GM12878 (cell line): ENCODE measurements around the gene PYGO2. TPM values are rescaled to one million over a fixed set of nuclear protein-coding genes. Genes with fewer than 3 reads are reported as not detected.

Experiments used
- ATF7 ChIP-seq: fragments of 450-650 bp; IDR thresholded peaks from 2 replicates; pipeline ENCODE4 v1.6.1; 2016; ENCODE audit warnings: low read depth, mild to moderate bottlenecking
- BACH1 ChIP-seq: fragments of 450-650 bp; IDR thresholded peaks from 2 replicates; pipeline ENCODE4 v1.6.1; 2017; ENCODE audit warnings: mild to moderate bottlenecking, borderline replicate concordance
- CHD2 ChIP-seq: IDR thresholded peaks from 2 replicates; pipeline ENCODE4 v1.6.1; 2011; ENCODE audit warnings: low read depth, low read length, improper control_type of control experiment, borderline replicate concordance
- E4F1 ChIP-seq: fragments of 450-650 bp; IDR thresholded peaks from 2 replicates; pipeline ENCODE4 v1.6.1; 2018; ENCODE audit warnings: borderline replicate concordance, mild to moderate bottlenecking; ENCODE audit not compliant: partially characterized antibody
- ESRRA ChIP-seq: IDR thresholded peaks from 2 replicates; pipeline ENCODE4 v1.6.1; 2012; ENCODE audit warnings: mild to moderate bottlenecking, low read length, improper control_type of control experiment
- ETV6 ChIP-seq, 2 experiments: fragments of 450-650 bp in 1 of 2; IDR thresholded peaks in 1 of 2; conservative IDR thresholded peaks in 1 of 2; 2 replicates each; pipeline ENCODE4 v1.6.1; 2014; ENCODE audit warnings: antibody characterized with exemption in 1 of 2, borderline replicate concordance in 1 of 2, low read depth in 1 of 2, mild to moderate bottlenecking in 1 of 2, moderate library complexity in 1 of 2
- IKZF1 ChIP-seq: fragments of 450-650 bp; conservative IDR thresholded peaks from 2 replicates; pipeline ENCODE4 v1.6.1; 2017; ENCODE audit warnings: antibody characterized with exemption, mild to moderate bottlenecking
- KDM1A ChIP-seq: fragments of 200-600 bp; sonication (generic); IDR thresholded peaks from 2 replicates; pipeline ENCODE4 v1.6.1; 2016; ENCODE audit warnings: borderline replicate concordance
- MXI1 ChIP-seq: fragments of 150-350 bp; IDR thresholded peaks from 2 replicates; pipeline ENCODE4 v1.6.1; 2011; ENCODE audit warnings: low read depth, mild to moderate bottlenecking, inconsistent platforms, low read length, improper control_type of control experiment
- NFXL1 ChIP-seq: fragments of 450-650 bp; IDR thresholded peaks from 2 replicates; pipeline ENCODE4 v1.6.1; 2017; ENCODE audit warnings: antibody characterized with exemption, mild to moderate bottlenecking, borderline replicate concordance
- NFYA ChIP-seq: IDR thresholded peaks from 2 replicates; pipeline ENCODE4 v1.6.1; 2011; ENCODE audit warnings: low read depth, mild to moderate bottlenecking, low read length, improper control_type of control experiment, borderline replicate concordance
- NRF1 ChIP-seq: conservative IDR thresholded peaks from 2 replicates; pipeline ENCODE4 v1.6.1; 2011; ENCODE audit warnings: mild to moderate bottlenecking, low read depth, low read length, improper control_type of control experiment
- PAX8 ChIP-seq: fragments of 450-650 bp; IDR thresholded peaks from 2 replicates; pipeline ENCODE4 v1.6.1; 2017; ENCODE audit warnings: mild to moderate bottlenecking, moderate library complexity
- RB1 ChIP-seq: fragments of 450-650 bp; formaldehyde crosslinking; IDR thresholded peaks from 2 replicates; pipeline ENCODE4 v1.6.1; 2017; ENCODE audit warnings: mild to moderate bottlenecking, borderline replicate concordance
- RBBP5 ChIP-seq: fragments of 200-600 bp; sonication (generic); conservative IDR thresholded peaks from 2 replicates; pipeline ENCODE4 v1.6.1; 2016
- RELA ChIP-seq: fragments of 450-650 bp; IDR thresholded peaks from 2 replicates; pipeline ENCODE4 v1.8.0; 2014; ENCODE audit warnings: borderline replicate concordance; ENCODE audit not compliant: partially characterized antibody
- RFX5 ChIP-seq: IDR thresholded peaks from 2 replicates; pipeline ENCODE4 v1.6.1; 2011; ENCODE audit warnings: low read depth, low read length, improper control_type of control experiment
- SMARCA5 ChIP-seq: fragments of 450-650 bp; IDR thresholded peaks from 2 replicates; pipeline ENCODE4 v1.6.1; 2017; ENCODE audit warnings: mild to moderate bottlenecking
- TCF3 ChIP-seq: IDR thresholded peaks from 2 replicates; pipeline ENCODE4 v1.6.1; 2012; ENCODE audit warnings: low read depth, mild to moderate bottlenecking, low read length, borderline replicate concordance; ENCODE audit not compliant: insufficient read depth
- USF2 ChIP-seq: IDR thresholded peaks from 2 replicates; pipeline ENCODE4 v1.6.1; 2011; ENCODE audit warnings: low read depth, low read length, improper control_type of control experiment, borderline replicate concordance
- YBX1 ChIP-seq: fragments of 450-650 bp; IDR thresholded peaks from 2 replicates; pipeline ENCODE4 v1.6.1; 2016; ENCODE audit warnings: antibody characterized with exemption
- ZBTB33 ChIP-seq: fragments of 450-650 bp; IDR thresholded peaks from 2 replicates; pipeline ENCODE4 v1.6.1; 2017; ENCODE audit warnings: mild to moderate bottlenecking
- ZNF207 ChIP-seq: fragments of 450-650 bp; IDR thresholded peaks from 2 replicates; pipeline ENCODE4 v1.6.1; 2014; ENCODE audit warnings: antibody characterized with exemption, mild to moderate bottlenecking, borderline replicate concordance
- ZNF217 ChIP-seq: fragments of 450-650 bp; IDR thresholded peaks from 2 replicates; pipeline ENCODE4 v1.6.1; 2017; ENCODE audit warnings: antibody characterized with exemption, mild to moderate bottlenecking
- ZNF622 ChIP-seq: fragments of 450-650 bp; IDR thresholded peaks from 2 replicates; pipeline ENCODE4 v1.6.1; 2017; ENCODE audit warnings: mild to moderate bottlenecking, inconsistent platforms
- polyA plus RNA-seq, 11 experiments: library from polyadenylated mRNA; depleted of rRNA in 4 of 11; unstranded in 6 of 11; stranded (reverse) in 5 of 11; fragments of >200 nt; fragmentation: Nextera tagmentation in 4 of 11; fragmentation: Illumina TruSeq in 1 of 11; extraction: Ambion mirVana in 4 of 11; extraction: Trizol in 1 of 11; gene quantifications; 1 replicate in 1 of 11; 2 replicates in 10 of 11; pipeline versions ENCODE4 v1.2.1 to v1.2.3, GENCODE V29; 2011 to 2016; ENCODE audit warnings: inconsistent platforms in 2 of 11, missing spikeins in 2 of 11, low read depth in 1 of 11
- total RNA-seq, 4 experiments: library from RNA; depleted of rRNA in 3 of 4; stranded (reverse); fragments of >200 nt in 3 of 4; fragmentation: Illumina TruSeq in 1 of 4; extraction: Trizol in 1 of 4; gene quantifications; 2 replicates each; pipeline versions ENCODE4 v1.2.1 to v1.2.3, GENCODE V29; 2013 to 2021
- TF ChIP-seq, protein P1 (sequence below): IDR thresholded peaks from 2 replicates; pipeline ENCODE4 v1.6.1; 2011; ENCODE audit warnings: borderline replicate concordance, low read depth, mild to moderate bottlenecking, moderate library complexity, mixed read lengths, low read length; ENCODE audit not compliant: insufficient read depth; ENCODE audit errors: extremely low read length

Gene PYGO2
- total and polyA plus RNA-seq, 10 of the 15 experiments (the other 5 are each of a cell fraction or from before 2014, with no cell fraction given) = 8.1 to 33.8 (median 23.5) TPM

- TF ChIP-seq RELA (no peak), NFXL1 (no peak), IKZF1 (no peak; the same call in 1 of the 2 replicates), ZNF622 (no peak), NFYA (peak; percentile 99), MXI1 (peak; percentile 93), SMARCA5 (no peak), CHD2 (peak; percentile 98), ETV6 (conservative IDR thresholded peaks at IDR 0.05 in 1 of 2, IDR thresholded peaks at IDR 0.05 in 1 of 2; ENCODE audit: borderline replicate concordance in 1 of 2, low read depth in 1 of 2) (no peak), PAX8 (no peak), ZBTB33 (peak; percentile 81; the same call in 1 of the 2 replicates), ESRRA (no peak; the same call in 1 of the 2 replicates), ZNF217 (no peak), ATF7 (peak; percentile 69; the same call in 1 of the 2 replicates), YBX1 (no peak), RB1 (peak; percentile 97), BACH1 (no peak), RBBP5 (no peak), TCF3 (no peak), KDM1A (no peak), ZNF207 (peak; percentile 80), USF2 (peak; percentile 68), E4F1 (peak; percentile 96), RFX5 (no peak), NRF1 (no peak)
- TF ChIP-seq, protein P1, sequence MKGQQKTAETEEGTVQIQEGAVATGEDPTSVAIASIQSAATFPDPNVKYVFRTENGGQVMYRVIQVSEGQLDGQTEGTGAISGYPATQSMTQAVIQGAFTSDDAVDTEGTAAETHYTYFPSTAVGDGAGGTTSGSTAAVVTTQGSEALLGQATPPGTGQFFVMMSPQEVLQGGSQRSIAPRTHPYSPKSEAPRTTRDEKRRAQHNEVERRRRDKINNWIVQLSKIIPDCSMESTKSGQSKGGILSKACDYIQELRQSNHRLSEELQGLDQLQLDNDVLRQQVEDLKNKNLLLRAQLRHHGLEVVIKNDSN = peak; percentile 81
These were observed 21.5 kb upstream of the PYGO2 start, which contains the start of gene FLAD1 (continued) for GRCh38 chr1:154982897-154983648.
